Mesodermal cell (in vitro differentiated cells): ENCODE results near the gene HSD17B8.

Source experiments
- H3K27ac ChIP-seq: 2 replicates; pipeline ENCODE4 v1.7.0; 2013; ENCODE audit warnings: mild to moderate bottlenecking, low read depth, low read length, moderate library complexity; ENCODE audit not compliant: severe bottlenecking
- H3K36me3 ChIP-seq: 2 replicates; pipeline ENCODE4 v1.7.1; 2013; ENCODE audit warnings: mild to moderate bottlenecking, low read length, moderate library complexity; ENCODE audit not compliant: control insufficient read depth, insufficient read depth
- H3K4me1 ChIP-seq: one replicate; pipeline ENCODE4 v1.7.1; 2013; ENCODE audit warnings: mild to moderate bottlenecking, low read length; ENCODE audit not compliant: insufficient read depth, control insufficient read depth, poor library complexity, severe bottlenecking
- H3K4me3 ChIP-seq: 2 replicates; pipeline ENCODE4 v1.7.0; 2013; ENCODE audit warnings: low read length, control low read depth, mild to moderate bottlenecking; ENCODE audit not compliant: insufficient read depth, poor library complexity, severe bottlenecking; ENCODE audit errors: extremely low read depth
- H3K9me3 ChIP-seq: 2 replicates; pipeline ENCODE4 v1.7.1; 2013; ENCODE audit warnings: mild to moderate bottlenecking, low read length, moderate library complexity; ENCODE audit not compliant: control insufficient read depth
- whole genome bisulfite sequencing, 2 experiments: methylation state at CpG; one replicate each; pipeline ENCODE4 v1.1.5; 2013; ENCODE audit warnings: missing lambda C conversion rate in 2 of 2; ENCODE audit not compliant: insufficient coverage in 2 of 2; 5-methylcytosine and 5-hydroxymethylcytosine counted together

Gene HSD17B8

DNA sequence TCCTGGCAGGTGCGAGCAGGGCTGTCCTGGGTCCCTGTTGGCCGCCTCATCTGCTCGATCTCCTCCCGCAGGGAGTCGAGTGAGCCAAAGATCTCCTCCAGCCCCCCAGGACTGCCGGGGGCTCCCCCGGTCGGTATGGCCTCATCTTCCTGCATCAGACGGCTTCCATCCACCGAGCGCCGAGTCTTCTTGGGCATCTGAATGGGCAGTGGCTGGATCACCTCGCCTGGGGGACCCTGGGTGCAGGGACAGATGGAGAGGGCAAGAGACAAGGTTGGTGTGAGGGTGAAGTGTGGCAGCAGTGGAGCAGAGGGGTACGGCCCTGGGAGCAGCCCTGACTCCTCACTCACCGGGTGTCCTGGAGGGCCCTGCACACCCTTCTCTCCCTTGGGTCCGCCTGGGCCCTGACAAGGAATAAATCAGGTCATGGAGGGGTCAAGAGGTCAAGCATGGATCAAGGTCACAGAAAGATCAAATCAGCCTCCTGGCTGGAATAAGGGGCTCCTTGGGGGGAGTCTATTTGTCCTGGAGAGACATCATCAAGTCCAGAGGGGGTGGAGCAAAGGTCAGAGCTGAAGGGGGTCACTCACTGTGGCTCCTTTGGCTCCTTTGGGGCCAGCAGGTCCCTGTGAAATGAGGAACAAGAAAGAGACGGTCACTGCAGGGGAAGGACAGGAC, 38.7 kb upstream of the HSD17B8 start:
- no peaks in the 10 kb centered on the region for H3K4me1 ChIP-seq
- H3K9me3 ChIP-seq: no peaks in the 10 kb centered on the region
- no peak overlapping the region for H3K27ac ChIP-seq
- WGBS, 2 experiments: 88 to 90% methylated on average over 8 to 17 of the region's 17 CpGs
- H3K4me3 ChIP-seq: no peak overlapping the region
- no peaks in the 10 kb centered on the region for H3K36me3 ChIP-seq

DNA sequence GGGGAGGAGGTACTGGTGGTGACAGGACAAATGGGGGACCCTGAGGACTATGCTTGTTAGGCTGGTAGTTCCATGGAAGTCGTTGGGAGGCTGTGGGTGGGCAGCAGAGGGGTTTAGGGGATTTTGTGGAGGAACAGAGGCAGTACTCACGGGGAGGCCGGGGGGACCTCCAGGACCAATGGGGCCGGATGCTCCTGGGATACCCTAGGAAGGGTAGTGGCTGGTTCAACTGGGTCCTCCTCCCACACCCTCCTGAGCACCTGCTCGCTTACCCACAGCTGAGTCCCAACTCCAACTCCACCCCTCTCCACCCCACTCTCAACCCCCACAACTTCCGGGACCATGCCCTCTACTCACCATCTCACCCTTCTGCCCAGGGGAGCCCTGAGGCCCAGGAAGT, 38.1 kb upstream of the HSD17B8 start:
- WGBS, 2 experiments: 81 to 100% methylated on average over 1 to 5 of the region's 6 CpGs
- Histone ChIP-seq H3K27ac (no peak overlapping the region), H3K4me3 (no peak overlapping the region), H3K4me1 (no peaks in the 10 kb centered on the region), H3K36me3 (no peaks in the 10 kb centered on the region), H3K9me3 (no peaks in the 10 kb centered on the region)

DNA sequence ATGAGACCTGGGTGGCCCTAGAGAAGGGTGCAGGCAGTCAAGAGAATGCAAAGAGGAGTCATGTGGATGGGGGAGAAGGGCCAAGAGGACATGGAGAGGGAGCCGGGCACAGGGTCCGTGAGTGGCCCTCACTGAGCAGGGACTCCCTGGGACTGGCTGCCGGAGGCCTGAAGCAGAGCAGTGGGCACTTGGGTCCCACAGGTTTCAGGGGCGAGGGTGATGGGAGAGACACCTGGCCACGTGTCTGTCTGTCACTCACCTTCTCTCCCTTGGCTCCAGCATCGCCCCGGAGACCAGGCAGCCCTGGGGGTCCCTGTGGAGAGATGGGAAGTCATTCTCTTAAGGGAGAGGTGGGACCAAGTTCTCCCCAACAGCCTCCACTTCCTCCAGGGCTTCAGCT, 37.6 kb upstream of the HSD17B8 start:
- Histone ChIP-seq H3K27ac (no peak overlapping the region), H3K36me3 (no peaks in the 10 kb centered on the region), H3K4me1 (no peaks in the 10 kb centered on the region), H3K4me3 (no peak overlapping the region), H3K9me3 (no peaks in the 10 kb centered on the region)
- 84% methylated on average over 4 to 7 of the region's 7 CpGs for WGBS, 2 experiments

DNA sequence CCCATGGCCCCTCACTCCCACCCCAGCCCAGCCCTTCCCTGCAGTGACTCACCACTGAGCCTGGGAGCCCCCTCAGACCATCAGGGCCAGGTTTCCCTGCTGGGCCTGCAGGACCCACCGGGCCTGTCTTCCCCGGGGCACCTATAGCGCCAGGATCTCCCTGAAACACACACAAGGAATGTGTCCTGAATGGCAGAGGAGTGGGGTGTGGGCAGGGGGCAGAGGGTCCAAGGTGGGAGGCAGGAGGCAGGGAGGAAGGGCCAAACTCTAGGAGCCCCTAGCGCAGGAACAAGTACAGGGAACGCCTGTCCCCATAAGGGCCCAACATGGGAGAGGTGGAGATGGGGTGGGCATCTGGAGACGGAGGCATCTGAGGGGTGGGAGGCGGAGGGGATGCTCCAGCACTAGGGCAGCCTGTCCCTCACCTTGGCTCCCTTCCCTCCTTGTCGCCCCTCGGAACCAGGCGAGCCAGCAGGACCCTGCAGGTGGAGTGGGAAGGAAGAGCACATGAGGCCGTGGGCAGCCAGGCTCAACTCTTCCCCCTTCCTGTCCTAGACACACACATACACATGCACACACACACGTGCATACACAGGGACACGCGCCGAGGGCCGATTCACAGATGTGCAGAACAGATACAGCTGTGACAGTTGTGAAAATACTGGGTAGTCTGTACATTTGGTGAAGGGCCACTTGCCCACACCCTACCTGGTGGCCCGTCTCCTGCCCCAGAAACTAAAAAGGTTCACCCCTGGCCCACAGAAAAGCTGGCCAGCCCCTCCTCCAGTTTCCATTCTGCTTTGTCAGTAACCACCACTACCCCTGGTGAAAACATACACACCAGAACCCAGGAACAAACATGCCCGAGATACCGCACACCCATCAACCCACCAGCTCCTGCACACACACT, 36.8 kb upstream of the HSD17B8 start:
- no peak overlapping the region for H3K27ac ChIP-seq
- no peaks in the 10 kb centered on the region for H3K4me1 ChIP-seq
- H3K36me3 ChIP-seq: no peaks in the 10 kb centered on the region
- H3K4me3 ChIP-seq: no peak overlapping the region
- H3K9me3 ChIP-seq: no peaks in the 10 kb centered on the region
- WGBS, 2 experiments: 78 to 95% methylated on average over 7 to 10 of the region's 19 CpGs

DNA sequence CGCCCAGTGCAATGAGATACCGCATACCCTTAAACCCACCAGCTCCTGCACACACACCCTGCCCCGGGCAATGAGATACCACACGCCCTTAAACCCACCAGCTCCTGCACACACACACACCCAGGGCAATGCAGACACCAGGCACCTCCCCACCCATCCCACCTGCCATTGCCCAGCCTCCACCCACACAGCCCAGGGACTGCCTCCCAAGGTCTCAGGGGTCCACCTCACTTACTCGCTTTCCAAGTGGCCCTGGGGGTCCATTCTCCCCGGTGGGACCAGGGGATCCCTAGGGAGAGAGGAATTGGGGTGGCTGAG, 36.2 kb upstream of the HSD17B8 start:
- no peaks in the 10 kb centered on the region for H3K4me1 ChIP-seq
- H3K4me3 ChIP-seq: no peak overlapping the region
- H3K27ac ChIP-seq: no peak overlapping the region
- H3K36me3 ChIP-seq: no peaks in the 10 kb centered on the region
- no peaks in the 10 kb centered on the region for H3K9me3 ChIP-seq
- WGBS, 2 experiments: 36% methylated on average over 3 of the region's 6 CpGs; no CpG with 5 or more reads in 1 of the 2 experiments

DNA sequence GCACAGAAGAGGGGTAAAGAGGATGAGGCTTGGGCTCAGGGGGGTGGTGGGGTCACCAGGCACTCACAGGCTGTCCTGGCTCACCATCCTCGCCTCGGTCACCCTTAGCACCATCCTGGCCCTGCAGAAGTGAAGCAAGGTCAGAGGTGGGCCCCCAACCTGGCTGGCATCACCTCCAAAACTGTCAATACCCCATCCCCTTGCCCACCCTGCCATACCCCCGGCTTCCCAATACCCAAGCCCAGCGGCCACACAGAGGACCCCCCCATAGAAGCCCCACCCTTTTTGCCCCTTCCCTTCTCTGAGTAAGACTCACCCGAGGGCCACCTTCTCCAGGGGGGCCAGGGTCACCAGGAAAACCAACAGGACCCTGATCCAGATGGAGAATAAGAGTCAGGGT, 35.8 kb upstream of the HSD17B8 start:
- Histone ChIP-seq H3K36me3 (no peaks in the 10 kb centered on the region), H3K4me3 (no peak overlapping the region), H3K27ac (no peak overlapping the region), H3K4me1 (no peaks in the 10 kb centered on the region), H3K9me3 (no peaks in the 10 kb centered on the region)
- 61 to 90% methylated on average over 2 to 4 of the region's 5 CpGs for WGBS, 2 experiments

DNA sequence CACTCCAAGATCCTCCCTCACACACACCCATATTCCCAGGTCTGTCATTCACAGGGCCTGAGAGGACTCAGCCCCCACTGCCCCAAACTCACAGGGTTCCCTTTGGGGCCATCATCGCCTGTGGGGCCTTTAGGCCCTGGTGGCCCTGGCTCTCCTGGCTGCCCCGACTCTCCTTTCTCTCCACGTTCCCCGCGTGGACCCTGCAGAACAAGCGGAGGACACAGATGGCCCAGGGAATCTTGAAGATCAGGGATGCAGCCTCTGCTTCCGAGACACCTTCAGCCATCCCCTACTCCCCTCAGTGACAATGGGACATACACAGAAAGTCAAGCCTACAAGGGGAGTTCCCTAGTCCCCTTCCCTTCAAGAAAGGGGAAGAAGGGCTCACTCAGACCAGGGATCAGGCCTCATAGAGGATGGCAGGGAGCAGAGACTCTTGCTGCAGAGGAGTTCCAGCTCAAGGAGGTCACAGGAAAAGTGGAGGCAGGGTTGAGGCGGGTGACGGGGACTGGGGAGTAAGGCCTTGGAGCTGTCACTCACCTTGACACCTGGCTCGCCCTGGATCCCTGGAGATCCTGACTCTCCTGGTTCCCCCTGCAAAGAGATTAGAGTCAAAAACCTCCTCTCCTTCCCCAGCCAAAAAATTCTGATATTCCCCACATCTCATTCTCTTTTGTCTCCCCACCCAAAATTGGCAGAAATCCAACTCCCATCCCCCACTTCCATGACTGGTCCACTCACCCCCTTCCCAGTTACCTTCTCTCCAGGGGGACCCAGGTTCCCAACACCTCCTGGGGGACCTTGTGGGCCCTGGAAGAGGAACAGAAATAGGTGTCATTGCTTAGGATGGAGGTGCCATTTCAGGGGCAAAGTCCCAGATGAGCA, 34.9 kb upstream of the HSD17B8 start:
- H3K36me3 ChIP-seq: no peaks in the 10 kb centered on the region
- no peak overlapping the region for H3K4me3 ChIP-seq
- no peaks in the 10 kb centered on the region for H3K9me3 ChIP-seq
- H3K4me1 ChIP-seq: no peaks in the 10 kb centered on the region
- no peak overlapping the region for H3K27ac ChIP-seq
- 83 to 93% methylated on average over 7 to 9 of the region's 10 CpGs for WGBS, 2 experiments

DNA sequence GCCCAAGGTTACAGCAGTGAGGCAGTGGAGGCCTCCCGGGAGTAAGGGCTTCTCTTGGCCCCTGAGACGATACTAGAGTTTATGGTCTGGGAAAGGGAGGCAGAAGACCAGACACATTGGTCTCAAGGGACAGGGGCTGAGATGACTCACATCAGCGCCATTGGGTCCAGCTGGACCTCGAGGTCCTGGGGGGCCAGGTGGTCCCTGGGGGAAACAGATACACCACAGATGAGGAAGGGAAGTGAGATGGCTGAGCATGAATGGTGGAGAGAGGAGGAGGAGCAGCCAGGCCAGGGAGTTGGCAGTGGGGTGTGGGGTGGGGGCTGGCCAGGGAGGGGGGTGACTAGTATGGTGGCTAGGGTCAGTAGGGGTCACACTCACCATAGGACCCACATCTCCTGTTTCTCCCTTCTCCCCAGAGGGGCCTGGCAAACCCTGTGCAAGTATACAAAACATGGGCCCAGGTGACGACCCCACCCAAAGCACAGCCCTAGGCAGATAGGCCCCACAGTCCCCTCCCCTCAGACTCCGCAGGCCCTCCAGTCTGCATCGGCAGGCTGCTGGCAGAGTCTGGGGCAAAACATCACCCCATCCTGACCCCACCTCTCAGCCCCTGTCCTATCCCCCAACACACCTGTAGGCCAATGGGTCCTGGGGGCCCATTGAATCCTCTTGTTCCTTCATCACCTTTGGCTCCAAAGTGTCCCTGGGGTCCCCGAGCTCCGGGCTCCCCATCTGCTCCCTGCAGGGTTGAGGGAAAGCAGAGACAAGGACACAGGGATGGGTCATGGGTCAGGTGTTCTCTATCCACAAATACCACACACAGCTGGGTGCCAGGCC, 34.1 kb upstream of the HSD17B8 start:
- H3K4me3 ChIP-seq: no peak overlapping the region
- 96 to 97% methylated on average over 2 to 7 of the region's 9 CpGs for WGBS, 2 experiments
- H3K36me3 ChIP-seq: no peaks in the 10 kb centered on the region
- no peaks in the 10 kb centered on the region for H3K9me3 ChIP-seq
- H3K4me1 ChIP-seq: no peaks in the 10 kb centered on the region
- no peak overlapping the region for H3K27ac ChIP-seq

DNA sequence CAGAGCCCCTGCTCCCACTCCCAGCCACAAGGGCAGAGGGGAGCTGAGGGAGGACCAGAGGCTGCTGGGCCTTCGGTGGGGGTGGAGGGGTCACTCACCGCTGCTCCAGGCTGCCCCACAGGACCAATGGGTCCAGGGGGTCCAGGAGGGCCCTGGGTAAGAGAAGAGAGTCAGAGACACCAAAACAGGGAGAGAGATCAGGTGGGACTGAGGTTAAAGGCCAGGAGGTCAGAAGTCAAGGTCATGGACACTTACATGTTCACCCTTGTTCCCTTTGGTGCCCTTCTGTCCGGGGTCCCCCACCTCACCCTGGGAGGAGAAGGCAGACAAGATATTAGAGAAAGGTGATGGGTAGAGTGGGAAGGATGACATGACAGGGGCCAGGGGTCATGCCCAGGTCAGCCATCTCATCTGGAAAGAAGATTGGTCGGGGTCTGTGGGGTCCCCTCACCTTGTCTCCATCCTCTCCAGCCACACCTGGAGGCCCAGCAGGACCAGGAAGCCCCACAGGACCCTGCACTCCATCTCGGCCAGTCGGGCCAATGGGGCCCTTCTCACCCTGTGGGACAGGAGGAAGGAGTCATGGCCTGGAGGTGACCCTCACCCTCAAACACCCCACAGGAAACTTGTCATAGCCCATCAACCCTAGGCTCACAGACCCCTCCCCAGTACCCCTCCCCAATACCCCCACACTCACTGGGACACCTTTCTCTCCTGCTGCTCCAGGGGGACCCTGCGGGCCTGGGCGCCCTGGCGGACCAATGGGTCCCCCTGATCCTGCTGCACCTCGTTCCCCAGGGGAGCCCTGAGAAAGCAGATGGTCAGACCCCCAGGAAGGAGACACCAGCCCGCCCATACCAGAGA, 33.2 kb upstream of the HSD17B8 start:
- no peaks in the 10 kb centered on the region for H3K36me3 ChIP-seq
- H3K27ac ChIP-seq: no peak overlapping the region
- no peak overlapping the region for H3K4me3 ChIP-seq
- H3K4me1 ChIP-seq: no peaks in the 10 kb centered on the region
- no peaks in the 10 kb centered on the region for H3K9me3 ChIP-seq
- WGBS, 2 experiments: 80 to 90% methylated on average over 1 to 5 of the region's 11 CpGs
